NCI-H2227 (cell line): ENCODE data around the gene EMD.
"Not testable (repeated sequence)": the region's sequence is repeated elsewhere in the genome, so short reads cannot be mapped to it uniquely, and the experiment has no call there.

Source experiments
- DNase-seq: peaks from one replicate; lab custom pipeline; 2025; ENCODE audit not compliant: unreplicated experiment; lab: John Stamatoyannopoulos, UW

EMD gene

DNA sequence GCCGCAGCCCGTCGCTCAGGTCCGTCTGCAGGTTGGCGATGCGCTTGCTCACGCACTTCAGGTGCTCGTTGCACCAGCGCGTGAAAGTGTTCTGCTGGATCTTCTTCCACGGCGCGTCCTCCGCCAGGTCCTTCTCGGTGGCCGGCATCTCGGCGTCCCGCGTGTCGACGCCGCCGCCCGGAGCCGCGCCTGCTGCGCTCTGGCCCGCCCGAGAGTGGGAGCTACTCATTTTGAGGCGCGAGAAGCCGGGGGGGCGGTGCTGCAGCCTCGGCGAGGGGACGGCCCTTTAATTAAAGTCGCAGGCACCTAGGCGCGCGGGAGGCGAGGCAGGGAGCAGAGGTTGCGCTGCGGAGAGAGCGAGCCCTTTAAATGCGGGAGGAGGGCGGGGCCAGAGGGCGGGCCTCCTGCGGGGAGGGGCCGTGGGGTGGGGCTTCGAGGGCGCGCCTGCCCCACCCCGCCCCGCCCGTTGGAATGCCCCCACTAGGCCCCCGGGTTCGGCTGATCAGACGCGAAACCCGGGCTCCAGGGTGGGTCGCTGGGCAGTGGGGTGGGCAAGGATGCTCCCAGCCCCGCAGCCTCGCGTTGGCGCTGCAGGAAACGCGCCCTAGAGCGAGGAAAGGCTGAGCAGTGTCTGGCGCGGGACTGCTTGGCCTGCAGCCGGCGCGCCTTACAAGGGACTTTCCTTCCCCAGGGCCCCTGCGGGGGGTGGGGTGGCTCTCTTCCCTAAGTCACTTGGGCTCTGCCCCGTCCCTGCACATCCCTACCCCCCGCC lies 7.9 kb upstream of the EMD start:
- peak; percentile 95 for DNase-seq

DNA sequence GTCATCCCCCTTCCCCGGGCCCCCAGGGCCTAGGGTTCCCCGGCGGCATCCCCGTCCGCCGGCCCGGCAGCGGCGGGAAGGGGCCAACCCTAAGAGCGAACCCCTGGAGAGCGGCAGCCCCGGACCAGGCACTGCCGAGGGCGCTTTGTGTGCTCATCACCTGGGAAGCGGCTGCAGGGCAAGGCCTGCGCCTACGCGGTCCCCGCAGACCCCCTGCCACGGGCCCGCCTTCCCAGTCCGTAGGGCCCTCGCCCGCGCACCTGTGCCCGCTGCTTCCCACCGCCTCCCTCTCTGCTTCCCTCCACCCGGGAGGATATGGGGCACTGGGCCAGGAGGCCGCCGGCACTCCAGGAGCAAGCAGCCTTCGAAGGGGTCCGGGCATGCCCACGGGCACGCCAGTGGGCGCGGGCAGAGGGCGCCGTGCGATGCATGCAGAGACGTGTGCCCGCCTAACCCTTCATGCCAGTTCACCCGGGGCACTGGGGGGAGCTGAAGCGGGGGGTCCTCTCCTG lies 7.2 kb upstream of the EMD start:
- DNase-seq: peak; percentile 37

- no peak for DNase-seq
Measured at GRCh38 chrX:154372612-154373022, 6.5 kb upstream of the EMD start.

- peak; percentile 72 for DNase-seq
Measured at GRCh38 chrX:154373340-154374306, 5.5 kb upstream of the EMD start.

- peak; percentile 32 for DNase-seq
Measured at GRCh38 chrX:154374313-154375155, 4.6 kb upstream of the EMD start, which contains the start of gene FLNA. Gene FLNA (minus strand): TSS chrX:154374634. CDS start chrX:154371245, 3,389 bp downstream.

- DNase-seq: no peak
Measured at GRCh38 chrX:154375156-154375504, 4.0 kb upstream of the EMD start.

- no peak for DNase-seq
Measured at GRCh38 chrX:154376774-154377173, 2.3 kb upstream of the EMD start.

DNA sequence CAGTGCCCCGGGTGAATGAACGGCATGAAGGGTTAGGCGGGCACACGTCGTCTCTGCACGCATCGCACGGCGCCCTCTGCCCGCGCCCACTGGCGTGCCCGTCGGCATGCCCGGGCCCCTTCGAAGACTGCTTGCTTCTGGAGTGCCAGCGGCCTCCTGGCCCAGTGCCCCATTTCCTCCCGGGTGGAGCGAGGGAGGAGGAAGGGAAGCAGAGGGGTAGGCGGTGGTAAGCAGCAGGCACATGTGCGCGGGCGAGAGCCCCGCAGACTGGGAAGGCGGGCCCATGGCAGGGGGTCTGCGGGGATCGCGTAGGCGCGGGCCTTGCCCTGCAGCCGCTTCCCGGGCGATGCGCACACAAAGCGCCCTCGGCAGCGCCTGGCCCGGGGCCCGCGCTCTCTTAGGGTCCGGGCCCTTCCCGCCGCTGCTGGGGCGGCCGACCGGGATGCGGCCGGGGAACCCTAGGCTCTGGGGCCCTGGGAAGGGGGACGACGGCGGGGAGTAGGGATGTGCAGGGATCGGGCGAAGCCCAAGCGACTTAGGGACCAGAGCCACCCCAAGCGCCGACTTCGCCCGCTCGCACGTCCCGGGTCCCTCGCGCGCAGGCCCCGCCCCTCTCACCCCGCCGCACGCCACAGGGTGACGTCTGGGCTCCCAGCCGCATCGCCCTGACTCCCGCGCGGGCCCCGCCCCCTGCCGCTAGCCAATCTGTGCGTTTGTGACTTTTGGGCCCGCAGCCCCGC lies 866 bp upstream of the EMD start:
- peak; percentile 70 for DNase-seq

DNA sequence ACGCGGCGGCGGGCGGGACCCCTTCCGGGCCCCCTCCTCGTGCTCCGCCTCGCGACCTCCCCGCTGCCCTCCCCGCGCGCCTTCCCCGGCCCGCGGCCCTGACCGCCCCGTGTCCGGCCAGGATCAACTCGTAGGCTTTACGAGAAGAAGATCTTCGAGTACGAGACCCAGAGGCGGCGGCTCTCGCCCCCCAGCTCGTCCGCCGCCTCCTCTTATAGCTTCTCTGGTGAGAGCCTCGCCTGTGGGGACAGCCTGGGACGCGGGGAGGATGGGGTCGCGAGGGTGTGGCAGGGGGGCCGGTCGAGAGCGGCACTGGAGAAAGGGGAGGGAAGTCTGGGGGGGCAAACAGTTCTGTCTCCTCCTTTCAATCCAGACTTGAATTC lies 465 bp downstream of the EMD start:
- peak; percentile 51 for DNase-seq

DNA sequence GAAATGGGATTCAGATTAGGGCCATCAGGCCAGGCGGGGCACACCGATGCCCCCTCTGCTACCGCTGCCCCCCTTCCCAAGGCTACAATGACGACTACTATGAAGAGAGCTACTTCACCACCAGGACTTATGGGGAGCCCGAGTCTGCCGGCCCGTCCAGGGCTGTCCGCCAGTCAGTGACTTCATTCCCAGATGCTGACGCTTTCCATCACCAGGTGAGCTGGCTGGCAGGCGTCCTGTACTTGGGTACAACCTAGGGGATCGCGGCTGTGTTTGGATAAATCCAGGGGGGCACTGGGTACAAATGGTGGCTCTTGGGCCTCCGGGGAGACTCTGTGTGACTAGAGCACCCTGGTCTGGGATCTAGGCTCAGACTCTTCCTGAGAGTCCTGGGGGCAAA lies 1.1 kb downstream of the EMD start:
- DNase-seq: no peak

- DNase-seq: no peak
Measured at GRCh38 chrX:154380787-154381186, 1.7 kb downstream of the EMD start.

DNA sequence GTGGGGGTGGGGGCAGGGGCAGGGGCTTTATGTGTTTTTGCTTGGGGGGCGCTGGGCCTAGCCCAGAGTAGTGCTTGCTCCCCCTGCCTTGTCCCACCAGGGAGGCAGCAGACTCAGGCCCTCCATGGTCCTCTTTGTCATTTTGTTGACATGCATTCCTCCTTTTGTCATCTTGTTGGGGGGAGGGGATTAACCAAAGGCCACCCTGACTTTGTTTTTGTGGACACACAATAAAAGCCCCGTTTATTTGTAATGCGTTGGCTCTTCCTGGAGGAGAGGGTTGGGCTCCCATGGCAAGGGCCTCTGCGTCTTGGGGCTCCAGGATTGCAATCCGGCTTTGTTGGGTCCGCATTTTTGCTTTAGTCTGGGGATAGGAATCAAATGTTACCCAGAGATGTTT lies 2.2 kb downstream of the EMD start:
- no peak for DNase-seq

GRCh38 chrX:154382483-154383069 lies 3.5 kb downstream of the EMD start:
- no peak for DNase-seq

GRCh38 chrX:154383359-154384283 lies 4.5 kb downstream of the EMD start:
- DNase-seq: no peak

GRCh38 chrX:154384284-154384892 lies 5.3 kb downstream of the EMD start:
- DNase-seq: no peak

DNA sequence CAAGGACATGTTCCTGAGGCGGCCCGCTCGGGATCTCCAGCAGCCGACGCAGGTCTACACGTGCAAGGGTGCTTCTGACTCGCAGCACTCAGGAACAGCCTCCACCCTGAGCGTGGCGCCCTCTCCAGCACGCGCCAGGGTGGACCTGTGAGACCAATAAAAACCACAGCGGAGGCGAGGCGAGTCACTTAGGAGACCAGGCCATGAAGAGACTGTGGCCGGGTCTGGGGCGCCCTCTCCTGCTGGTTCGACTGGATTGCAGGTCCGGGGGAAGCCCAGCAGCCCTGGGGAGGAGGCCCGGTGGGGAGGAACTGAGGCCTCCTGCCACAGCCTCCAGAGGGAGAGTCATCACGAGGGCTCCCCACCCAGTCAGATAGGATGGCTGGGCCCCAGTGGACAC lies 9.0 kb downstream of the EMD start:
- not testable (repeated sequence) for DNase-seq

- DNase-seq: not testable (repeated sequence)
Measured at GRCh38 chrX:154388649-154389048, 9.6 kb downstream of the EMD start.
